Fibroblast of the aortic adventitia (primary cell): ENCODE data around the gene BMP6. TPM values are rescaled to one million over a fixed set of nuclear protein-coding genes. Genes with fewer than 3 reads are reported as not detected.

Experiments used
- DNase-seq: peaks from one replicate; pipeline ENCODE4 v3.0.0-alpha.2; 2010; ENCODE audit warnings: low read depth
- H3K4me3 ChIP-seq: 2 replicates; pipeline ENCODE4 v1.5.1; 2011; ENCODE audit warnings: low read depth, mild to moderate bottlenecking, control low read depth, low read length, moderate library complexity
- CTCF ChIP-seq: IDR thresholded peaks from 2 replicates; pipeline ENCODE4 v1.5.1; 2011; ENCODE audit warnings: mild to moderate bottlenecking, low read length, control low read depth, inconsistent platforms; ENCODE audit not compliant: insufficient read depth
- total RNA-seq: library from RNA; depleted of rRNA; stranded (reverse); fragments of >200 nt; gene quantifications from 2 replicates; pipeline ENCODE4 v1.2.3, GENCODE V29; 2012; ENCODE audit warnings: low replicate concordance

Gene BMP6
- total RNA-seq, 1 donor: 10.5 TPM

DNA sequence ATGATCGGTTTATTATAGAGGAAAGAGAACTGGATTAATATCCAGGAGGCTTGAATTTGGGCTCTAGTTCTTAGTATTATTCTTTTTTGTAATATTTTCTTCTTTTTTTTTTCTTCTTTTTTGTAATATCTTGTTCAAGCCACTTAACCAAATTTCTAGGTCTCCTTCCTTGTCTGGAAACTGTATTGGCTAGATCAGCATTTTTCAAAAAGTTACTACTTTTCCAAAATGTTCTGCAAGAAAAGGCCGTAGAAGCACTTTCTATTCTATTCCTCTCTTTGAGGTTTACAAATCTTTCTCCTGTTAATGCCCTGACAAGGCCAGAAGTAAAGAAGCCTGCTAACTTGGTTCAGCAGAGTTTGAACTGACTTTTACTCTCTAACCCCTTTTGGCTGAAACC lies 12.0 kb downstream of the BMP6 start:
- TF ChIP-seq CTCF: no peak
- DNase-seq: no peak
- no peak overlapping the region for H3K4me3 ChIP-seq

DNA sequence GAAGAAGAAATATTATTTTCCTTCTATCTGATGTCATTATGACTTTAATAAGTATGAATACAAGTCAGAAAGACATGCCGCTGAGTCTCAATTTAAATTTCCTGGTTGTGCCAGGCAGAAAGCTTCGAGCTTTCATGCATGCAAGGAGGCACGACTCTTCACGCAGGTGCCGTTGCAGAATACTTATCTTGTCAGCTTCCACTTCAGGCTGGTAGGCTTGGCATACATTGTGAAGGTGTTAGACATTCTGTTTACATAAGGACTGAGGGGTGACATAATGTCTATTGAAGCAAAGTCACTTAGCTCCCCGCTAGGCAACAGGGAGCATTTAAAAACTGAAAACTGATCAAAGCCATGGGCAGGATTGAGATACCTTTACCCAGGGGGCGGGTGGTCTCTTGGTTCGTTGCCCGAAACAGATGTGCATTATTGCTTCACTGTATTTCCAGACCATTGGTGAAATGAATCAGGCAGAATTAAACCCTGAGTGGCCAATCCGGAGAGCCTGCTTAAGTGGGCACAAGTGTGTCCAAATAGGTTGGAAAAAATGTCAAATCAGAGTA lies 16.4 kb downstream of the BMP6 start:
- no peak for TF ChIP-seq CTCF
- H3K4me3 ChIP-seq: no peak overlapping the region
- no peak for DNase-seq

DNA sequence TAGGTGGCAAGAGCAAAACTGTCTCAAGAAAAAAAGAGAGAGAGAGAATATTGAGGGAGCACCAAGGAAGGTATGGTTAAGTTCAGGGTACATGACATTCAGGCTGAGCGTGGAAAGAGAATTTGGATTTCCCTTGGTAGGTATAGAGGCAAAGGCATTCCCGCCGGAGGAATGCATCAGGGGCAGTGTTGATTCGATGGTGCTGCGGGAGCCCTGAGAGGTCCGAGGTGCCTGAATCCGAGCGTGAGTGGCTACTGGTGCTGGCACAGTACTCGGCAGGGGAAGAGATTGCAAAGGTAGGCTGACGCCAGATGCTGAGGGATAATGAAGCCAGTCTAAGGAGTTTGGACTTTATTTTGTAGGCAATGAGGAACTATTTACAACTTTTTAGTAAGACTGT lies 20.0 kb downstream of the BMP6 start:
- no peak for DNase-seq
- H3K4me3 ChIP-seq: no peak overlapping the region
- no peak for TF ChIP-seq CTCF

DNA sequence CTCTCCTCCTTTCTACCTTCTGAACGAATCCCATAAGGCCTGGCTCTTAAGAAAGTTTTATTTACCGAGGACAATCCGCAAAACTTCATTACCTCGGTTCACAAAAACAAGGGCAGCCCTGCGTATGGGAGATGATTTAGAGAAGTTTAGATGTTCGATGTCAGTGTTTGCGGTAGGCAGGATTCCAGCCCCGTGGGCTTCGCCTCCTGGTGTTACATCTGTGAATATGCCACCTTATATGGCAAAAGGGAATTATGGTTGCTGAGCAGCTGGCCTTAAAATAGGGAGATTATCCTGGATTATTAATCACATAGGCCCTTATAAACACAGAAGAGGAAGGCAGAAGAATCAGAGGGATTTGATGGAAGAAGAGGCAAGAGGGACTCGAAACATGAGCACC lies 21.1 kb downstream of the BMP6 start:
- DNase-seq: no peak

GRCh38 chr6:7747433-7747832 lies 21.5 kb downstream of the BMP6 start:
- H3K4me3 ChIP-seq: no peak overlapping the region
- no peak for TF ChIP-seq CTCF
- DNase-seq: no peak

More for the DNA sequence above, 21.1 kb downstream of the BMP6 start:
- TF ChIP-seq CTCF: no peak
- H3K4me3 ChIP-seq: no peak overlapping the region

DNA sequence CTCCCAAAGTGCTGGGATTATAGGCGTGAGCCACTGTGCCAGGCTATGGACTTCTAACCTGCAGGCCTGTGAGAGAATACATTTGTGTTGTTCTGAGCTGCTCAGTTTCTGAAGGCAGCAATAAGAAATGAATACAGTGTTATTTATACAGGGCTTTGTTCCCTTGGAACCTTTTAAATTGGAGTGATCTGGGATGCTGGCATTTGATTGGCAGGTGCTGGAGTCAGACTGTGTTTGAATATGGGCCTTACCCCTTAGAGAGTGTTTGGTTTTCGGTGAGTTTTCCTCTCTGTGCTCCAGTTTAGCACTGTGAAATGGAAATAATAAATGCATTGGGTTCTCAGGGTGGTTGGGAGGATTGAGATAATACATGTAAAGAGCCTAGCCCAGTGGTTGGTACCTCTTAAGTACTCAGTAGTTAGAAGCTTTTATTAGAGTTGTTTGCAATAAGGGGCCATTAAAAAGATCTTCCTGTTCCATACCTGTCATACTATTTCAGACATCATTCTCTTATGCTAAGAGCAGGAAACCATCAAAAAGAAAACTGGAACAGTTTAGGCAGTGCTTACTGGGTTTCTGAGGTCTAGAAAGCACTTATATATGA lies 22.1 kb downstream of the BMP6 start:
- no peak overlapping the region for H3K4me3 ChIP-seq
- TF ChIP-seq CTCF: no peak
- no peak for DNase-seq

DNA sequence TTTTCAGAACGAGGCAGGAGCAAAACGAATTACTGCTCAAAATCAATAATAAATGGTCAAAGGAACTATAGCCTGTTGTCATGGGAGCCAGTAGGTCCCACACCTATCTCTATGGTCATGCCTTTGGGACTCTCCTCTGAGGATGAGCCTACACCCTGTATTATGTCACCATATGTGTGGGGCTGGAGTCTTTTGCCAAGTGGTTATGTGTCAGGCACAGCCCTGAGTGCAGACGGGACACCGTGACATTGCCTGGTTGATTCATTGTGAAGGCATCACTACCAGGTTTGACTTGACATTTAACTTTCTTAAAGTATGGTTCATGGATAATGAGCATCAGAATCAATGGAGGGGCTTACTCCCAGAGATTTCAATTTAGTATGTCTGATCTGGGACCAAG lies 23.6 kb downstream of the BMP6 start:
- H3K4me3 ChIP-seq: no peak overlapping the region
- no peak for TF ChIP-seq CTCF
- no peak for DNase-seq
